ENCODE measurements around the gene KRT15.

The KRT15 gene

GRCh38 chr17:41467561-41467960, 51.1 kb downstream of the KRT15 start:
- Mint-ChIP-seq H3K27me3 (peaks cover 54% of the 10 kb centered on the region), H3K9me3 (peaks cover 3% of the 10 kb centered on the region), H3K36me3 (no peaks in the 10 kb centered on the region), H3K27ac (no peak overlapping the region), H3K4me1 (no peaks in the 10 kb centered on the region), H3K4me3 (no peak overlapping the region)
- no peak for ATAC-seq

- H3K9me3 Mint-ChIP-seq = peaks cover 3% of the 10 kb centered on the region
- H3K4me3 Mint-ChIP-seq = no peak within 1 kb of the TSS
- H3K27me3 Mint-ChIP-seq = peaks cover 56% of the 10 kb centered on the region
- no peaks in the 10 kb centered on the region for H3K36me3 Mint-ChIP-seq
- H3K27ac Mint-ChIP-seq = no peak within 1 kb of the TSS
- no peaks in the 10 kb centered on the region for H3K4me1 Mint-ChIP-seq
- ATAC-seq = no peak
These were observed 51.7 kb downstream of the KRT15 start, which contains the start of gene KRT32 for GRCh38 chr17:41466988-41467387. KRT32 (minus strand) TSS chr17:41467386; CDS start chr17:41467325, 61 bp downstream.

- peaks cover 59% of the 10 kb centered on the region for H3K27me3 Mint-ChIP-seq
- H3K4me1 Mint-ChIP-seq = no peaks in the 10 kb centered on the region
- H3K9me3 Mint-ChIP-seq = peaks cover 3% of the 10 kb centered on the region
- no peak overlapping the region for H3K4me3 Mint-ChIP-seq
- no peak for ATAC-seq
- no peaks in the 10 kb centered on the region for H3K36me3 Mint-ChIP-seq
- H3K27ac Mint-ChIP-seq = no peak overlapping the region
These were observed 54.0 kb downstream of the KRT15 start for GRCh38 chr17:41464682-41465081.

GRCh38 chr17:41464173-41464572, 54.5 kb downstream of the KRT15 start:
- Mint-ChIP-seq H3K27me3 (peaks cover 56% of the 10 kb centered on the region), H3K4me3 (no peak overlapping the region), H3K36me3 (no peaks in the 10 kb centered on the region), H3K27ac (no peak overlapping the region), H3K4me1 (no peaks in the 10 kb centered on the region), H3K9me3 (peaks cover 3% of the 10 kb centered on the region)
- ATAC-seq = no peak

DNA sequence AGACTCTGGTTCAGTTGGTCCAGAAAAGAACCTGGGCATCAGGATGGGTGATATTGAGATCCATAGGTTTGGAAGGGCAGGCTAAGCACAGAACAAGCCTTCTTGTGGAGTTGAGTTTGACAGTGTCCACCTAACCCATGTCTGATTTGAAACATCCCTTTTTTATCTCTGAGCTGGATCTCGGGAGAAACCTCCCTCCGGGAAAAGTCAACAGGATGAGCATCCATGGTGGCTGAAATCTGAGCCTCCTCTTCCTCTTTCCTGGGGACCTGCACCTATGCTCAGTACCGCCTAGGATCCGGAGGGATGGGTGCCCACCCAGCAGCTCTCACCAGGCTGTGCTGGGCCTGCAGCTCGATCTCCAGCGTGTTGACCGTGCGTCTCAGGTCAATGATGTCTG, 54.9 kb downstream of the KRT15 start:
- no peak overlapping the region for H3K4me3 Mint-ChIP-seq
- H3K4me1 Mint-ChIP-seq = no peaks in the 10 kb centered on the region
- H3K36me3 Mint-ChIP-seq = no peaks in the 10 kb centered on the region
- peaks cover 52% of the 10 kb centered on the region for H3K27me3 Mint-ChIP-seq
- H3K27ac Mint-ChIP-seq = no peak overlapping the region
- no peak for ATAC-seq
- H3K9me3 Mint-ChIP-seq = peaks cover 3% of the 10 kb centered on the region
